ENCODE measurements around the gene ZNF280D.

DNA sequence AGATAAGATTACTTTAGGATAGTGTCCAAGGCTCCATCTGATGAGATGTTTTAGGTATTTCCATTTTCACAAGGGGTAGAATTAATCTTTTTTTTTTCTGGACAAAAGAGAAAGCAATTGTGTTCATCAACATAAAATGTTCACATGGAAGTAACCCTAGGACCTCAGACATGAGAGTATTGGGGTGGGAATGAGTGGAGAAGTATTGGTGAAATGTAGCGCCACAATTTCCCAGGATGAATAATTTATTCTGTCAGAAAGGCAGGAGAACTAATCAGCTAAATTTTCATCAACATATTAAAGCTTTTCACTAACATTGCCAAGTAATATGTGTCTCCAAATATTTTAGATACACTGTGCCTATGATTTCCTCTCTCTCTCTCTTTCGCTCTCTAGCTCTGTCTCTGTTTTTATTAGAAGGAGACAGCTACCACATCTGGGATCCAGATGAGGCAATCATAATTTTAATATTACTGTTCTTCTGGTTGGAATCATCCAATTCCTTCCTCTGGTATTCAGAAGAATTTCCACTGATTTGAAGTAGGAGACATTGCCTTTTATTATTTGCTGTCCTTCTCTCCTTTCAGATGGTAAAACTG is 21.6 kb upstream of the ZNF280D start:
- TF ChIP-seq POLR2A (IDR thresholded peaks at IDR 0.05; ENCODE audit: low read depth, low read length), result no peak
- TF ChIP-seq POLR2AphosphoS5 (IDR thresholded peaks at IDR 0.05; ENCODE audit: low read depth, low read length), result no peak
